Activated B cell treated with CpG ODN at 0.5 μM for 24 hours (primary cell): ENCODE data around the gene KCNQ1. TPM values are rescaled to one million over a fixed set of nuclear protein-coding genes. Genes with fewer than 3 reads are reported as not detected.

Experiments used
- ATAC-seq: fragments of 200-7000 bp; cut with Tn5 transposase; one replicate; pipeline ENCODE4 v1.10.0; 2021; ENCODE audit warnings: low read depth, mild to moderate bottlenecking, moderate library complexity
- CTCF ChIA-PET: fragments of 350-600 bp; sonication (Branson Sonifier 250); formaldehyde crosslinking; loops from one replicate; lab custom pipeline; 2021; ENCODE audit warnings: antibody characterized with exemption; lab: Charles Lee
- POLR2A ChIA-PET: fragments of 350-600 bp; sonication (Branson Sonifier 250); formaldehyde crosslinking; loops from one replicate; lab custom pipeline; 2021; ENCODE audit warnings: antibody characterized with exemption; lab: Charles Lee
- DNase-seq: peaks from one replicate; pipeline ENCODE4 v3.0.0; 2022
- H3K27ac Mint-ChIP-seq: one replicate; pipeline ENCODE4 v1.8.0; 2020; ENCODE audit warnings: mixed read lengths
- H3K27me3 Mint-ChIP-seq: one replicate; pipeline ENCODE4 v1.8.0; 2021; ENCODE audit warnings: mixed read lengths
- H3K36me3 Mint-ChIP-seq: one replicate; pipeline ENCODE4 v1.8.0; 2021; ENCODE audit warnings: low read depth, mixed read lengths
- H3K4me1 Mint-ChIP-seq: one replicate; pipeline ENCODE4 v1.8.0; 2021; ENCODE audit warnings: mixed read lengths
- H3K4me3 Mint-ChIP-seq: one replicate; pipeline ENCODE4 v1.8.0; 2020; ENCODE audit warnings: mild to moderate bottlenecking, mixed read lengths
- H3K9me3 Mint-ChIP-seq: one replicate; pipeline ENCODE4 v1.8.0; 2020; ENCODE audit warnings: mixed read lengths
- CTCF ChIP-seq: fragments of 200-600 bp; IDR thresholded peaks from one replicate; pipeline ENCODE4 v1.8.0; 2022; ENCODE audit warnings: antibody characterized with exemption, mild to moderate bottlenecking
- intact Hi-C: fragments of 100-400 bp; cut with micrococcal nuclease; formaldehyde crosslinking; loops from one replicate; pipeline ENCODE4 v1.15.1; 2024
- total RNA-seq: library from RNA; stranded (reverse); gene quantifications from 2 replicates; pipeline ENCODE4 v1.2.3, GENCODE V29; 2022

KCNQ1 gene
- total RNA-seq, 1 donor from 2014 or later: 6.5 TPM

GRCh38 chr11:2839395-2839943 lies 394.7 kb downstream of the KCNQ1 start:
- no peak for TF ChIP-seq CTCF
- Mint-ChIP-seq H3K36me3 (no peaks in the 10 kb centered on the region), H3K27me3 (no peaks in the 10 kb centered on the region), H3K4me1 (no peaks in the 10 kb centered on the region), H3K4me3 (no peak overlapping the region), H3K9me3 (no peaks in the 10 kb centered on the region), H3K27ac (no peak overlapping the region)
- ChIA-PET POLR2A (no interaction called here), CTCF (no interaction called here)
- ATAC-seq: no peak
- no peak for DNase-seq
- intact Hi-C loops: no loop called here

- ATAC-seq (no peak), DNase-seq (no peak)
- TF ChIP-seq CTCF: no peak
- Mint-ChIP-seq H3K27ac (no peak overlapping the region), H3K27me3 (no peaks in the 10 kb centered on the region), H3K36me3 (no peaks in the 10 kb centered on the region), H3K4me1 (no peaks in the 10 kb centered on the region), H3K4me3 (no peak overlapping the region), H3K9me3 (no peaks in the 10 kb centered on the region)
- CTCF ChIA-PET: no interaction called here
- POLR2A ChIA-PET: no interaction called here
- intact Hi-C loops: no loop called here
Measured at GRCh38 chr11:2841411-2842190, 396.8 kb downstream of the KCNQ1 start.

- Mint-ChIP-seq H3K9me3 (no peaks in the 10 kb centered on the region), H3K36me3 (no peaks in the 10 kb centered on the region), H3K4me1 (no peaks in the 10 kb centered on the region), H3K27me3 (no peaks in the 10 kb centered on the region), H3K4me3 (no peak overlapping the region), H3K27ac (no peak overlapping the region)
- TF ChIP-seq CTCF: no peak
- POLR2A ChIA-PET: no interaction called here
- ATAC-seq (no peak), DNase-seq (no peak)
- CTCF ChIA-PET: no interaction called here
- intact Hi-C loops: no loop called here
Measured at GRCh38 chr11:2842876-2843275, 398.1 kb downstream of the KCNQ1 start.

GRCh38 chr11:2843551-2843950 lies 398.7 kb downstream of the KCNQ1 start:
- POLR2A ChIA-PET: no interaction called here
- Mint-ChIP-seq H3K9me3 (no peaks in the 10 kb centered on the region), H3K27ac (no peak overlapping the region), H3K36me3 (no peaks in the 10 kb centered on the region), H3K4me1 (no peaks in the 10 kb centered on the region), H3K4me3 (no peak overlapping the region), H3K27me3 (no peaks in the 10 kb centered on the region)
- TF ChIP-seq CTCF: no peak
- intact Hi-C loops: no loop called here
- DNase-seq (no peak), ATAC-seq (no peak)
- CTCF ChIA-PET: no interaction called here

GRCh38 chr11:2844116-2844842 lies 399.5 kb downstream of the KCNQ1 start:
- ChIA-PET CTCF (no interaction called here), POLR2A (interaction anchor here (0.6 kb wide), 1 partner anchor 100 kb away, joined by 3 read pairs; no protein-coding TSS in a partner anchor)
- no peak for ATAC-seq
- no peaks in the 10 kb centered on the region for H3K27me3 Mint-ChIP-seq
- no peak overlapping the region for H3K27ac Mint-ChIP-seq
- intact Hi-C loops: no loop called here
- DNase-seq: no peak
- H3K4me3 Mint-ChIP-seq: no peak overlapping the region
- H3K9me3 Mint-ChIP-seq: no peaks in the 10 kb centered on the region
- H3K4me1 Mint-ChIP-seq: no peaks in the 10 kb centered on the region
- no peaks in the 10 kb centered on the region for H3K36me3 Mint-ChIP-seq
- TF ChIP-seq CTCF: no peak
